HEK293 (cell line): ENCODE data around the gene IL12RB1.

Experiments used
- CTCF ChIA-PET: fragments of 350-600 bp; formaldehyde crosslinking; extraction: SDS; loops from one replicate; lab custom pipeline; 2021; ENCODE audit warnings: antibody characterized with exemption; lab: Yijun Ruan, JAX
- POLR2A ChIA-PET: fragments of 300-600 bp; formaldehyde crosslinking; extraction: SDS; loops from one replicate; lab custom pipeline; 2020; ENCODE audit warnings: antibody characterized with exemption, inconsistent platforms; lab: Yijun Ruan, JAX
- H3K27ac ChIP-seq: fragments of 200-500 bp; sonication (Bioruptor generic); 2 replicates; pipeline ENCODE4 v1.5.1; 2014; ENCODE audit warnings: low read depth, low read length, control low read depth, inconsistent platforms; ENCODE audit errors: extremely low read depth
- H3K36me3 ChIP-seq, 2 experiments: fragments of 200-500 bp in 1 of 2; sonication (Bioruptor generic) in 1 of 2; 1 replicate in 1 of 2; 2 replicates in 1 of 2; pipeline ENCODE4 v1.5.1; 2014 to 2017; ENCODE audit warnings: inconsistent platforms in 2 of 2, low read length in 2 of 2; ENCODE audit not compliant: control insufficient read depth in 2 of 2, insufficient read depth in 1 of 2
- H3K4me1 ChIP-seq: fragments of 200-500 bp; sonication (Bioruptor generic); 2 replicates; pipeline ENCODE4 v1.5.1; 2014; ENCODE audit warnings: mild to moderate bottlenecking, low read length, inconsistent platforms; ENCODE audit not compliant: control insufficient read depth, insufficient read depth
- H3K4me3 ChIP-seq: 2 replicates; pipeline ENCODE4 v1.5.1; 2011; ENCODE audit warnings: low read depth, mild to moderate bottlenecking, control low read depth, low read length, moderate library complexity
- H3K9me3 ChIP-seq: fragments of 200-500 bp; sonication (Bioruptor generic); 2 replicates; pipeline ENCODE4 v1.5.1; 2014; ENCODE audit warnings: low read depth, low read length, inconsistent platforms; ENCODE audit not compliant: control insufficient read depth, insufficient read depth
- EGR2 ChIP-seq: fragments of 450-650 bp; formaldehyde crosslinking; IDR thresholded peaks from 2 replicates; pipeline ENCODE4 v1.5.1; 2016; ENCODE audit warnings: low read depth, missing biosample characterization, missing genetic modification characterization
- ELK4 ChIP-seq: IDR thresholded peaks from 2 replicates; pipeline ENCODE4 v1.6.1; 2011; ENCODE audit warnings: mild to moderate bottlenecking, low read depth, low read length, borderline replicate concordance
- GFI1B ChIP-seq: fragments of 450-650 bp; formaldehyde crosslinking; IDR thresholded peaks from 2 replicates; pipeline ENCODE4 v1.5.1; 2016; ENCODE audit warnings: missing biosample characterization, missing genetic modification characterization
- GLI2 ChIP-seq: fragments of 450-650 bp; formaldehyde crosslinking; IDR thresholded peaks from 2 replicates; pipeline ENCODE4; 2017; ENCODE audit warnings: missing biosample characterization, missing genetic modification characterization, low read depth, borderline replicate concordance
- PATZ1 ChIP-seq: fragments of 450-650 bp; formaldehyde crosslinking; IDR thresholded peaks from 2 replicates; pipeline ENCODE4 v1.5.1; 2016; ENCODE audit warnings: missing biosample characterization, missing genetic modification characterization
- REPIN1 ChIP-seq: fragments of 450-650 bp; formaldehyde crosslinking; IDR thresholded peaks from 2 replicates; pipeline ENCODE4 v1.5.1; 2017; ENCODE audit warnings: missing biosample characterization, missing genetic modification characterization, low read depth
- TRIM28 ChIP-seq: IDR thresholded peaks from 2 replicates; pipeline ENCODE4 v1.6.1; 2011; ENCODE audit warnings: low read length, control low read depth, borderline replicate concordance
- ZBTB48 ChIP-seq: fragments of 450-650 bp; formaldehyde crosslinking; IDR thresholded peaks from 2 replicates; pipeline ENCODE4 v1.5.1; 2016; ENCODE audit warnings: missing biosample characterization, missing genetic modification characterization
- ZBTB8A ChIP-seq: fragments of 450-650 bp; formaldehyde crosslinking; IDR thresholded peaks from 2 replicates; pipeline ENCODE4 v1.5.1; 2016; ENCODE audit warnings: missing biosample characterization, missing genetic modification characterization
- ZEB2 ChIP-seq: fragments of 450-650 bp; formaldehyde crosslinking; IDR thresholded peaks from 2 replicates; pipeline ENCODE4 v1.5.1; 2016; ENCODE audit warnings: missing biosample characterization, missing genetic modification characterization
- ZFHX2 ChIP-seq: fragments of 450-650 bp; formaldehyde crosslinking; conservative IDR thresholded peaks from 2 replicates; pipeline ENCODE4 v1.5.1; 2016; ENCODE audit warnings: missing biosample characterization, missing genetic modification characterization
- ZIC2 ChIP-seq: fragments of 450-650 bp; formaldehyde crosslinking; IDR thresholded peaks from 2 replicates; pipeline ENCODE4 v1.5.1; 2016; ENCODE audit warnings: missing biosample characterization, missing genetic modification characterization
- ZNF148 ChIP-seq: fragments of 450-650 bp; formaldehyde crosslinking; IDR thresholded peaks from 2 replicates; pipeline ENCODE4 v1.5.0; 2017; ENCODE audit warnings: missing biosample characterization, missing genetic modification characterization, borderline replicate concordance
- ZNF157 ChIP-seq: fragments of 450-650 bp; formaldehyde crosslinking; IDR thresholded peaks from 2 replicates; pipeline ENCODE4 v1.5.1; 2016; ENCODE audit warnings: missing biosample characterization, missing genetic modification characterization
- ZNF214 ChIP-seq: fragments of 450-650 bp; formaldehyde crosslinking; IDR thresholded peaks from 2 replicates; pipeline ENCODE4 v1.5.1; 2017; ENCODE audit warnings: missing biosample characterization, mild to moderate bottlenecking, missing genetic modification characterization, borderline replicate concordance
- ZNF223 ChIP-seq: fragments of 450-650 bp; formaldehyde crosslinking; IDR thresholded peaks from 2 replicates; pipeline ENCODE4 v1.5.1; 2016; ENCODE audit warnings: missing biosample characterization, missing genetic modification characterization
- ZNF292 ChIP-seq: fragments of 450-650 bp; formaldehyde crosslinking; IDR thresholded peaks from 2 replicates; pipeline ENCODE4 v1.5.1; 2016; ENCODE audit warnings: low read depth, missing biosample characterization, missing genetic modification characterization, borderline replicate concordance
- ZNF350 ChIP-seq: fragments of 450-650 bp; formaldehyde crosslinking; IDR thresholded peaks from 2 replicates; pipeline ENCODE4 v1.5.0; 2017; ENCODE audit warnings: missing biosample characterization, mild to moderate bottlenecking, missing genetic modification characterization
- ZNF37A ChIP-seq: fragments of 450-650 bp; IDR thresholded peaks from 2 replicates; pipeline ENCODE4 v1.5.1; 2018; ENCODE audit warnings: missing biosample characterization, missing genetic modification characterization
- ZNF544 ChIP-seq: fragments of 450-650 bp; formaldehyde crosslinking; IDR thresholded peaks from 2 replicates; pipeline ENCODE4 v1.5.0; 2017; ENCODE audit warnings: missing biosample characterization, missing genetic modification characterization
- ZNF549 ChIP-seq: fragments of 450-650 bp; IDR thresholded peaks from 2 replicates; pipeline ENCODE4 v1.5.1; 2018; ENCODE audit warnings: missing biosample characterization, missing genetic modification characterization, mild to moderate bottlenecking, inconsistent platforms, moderate library complexity
- ZNF610 ChIP-seq: fragments of 450-650 bp; formaldehyde crosslinking; IDR thresholded peaks from 2 replicates; pipeline ENCODE4 v1.5.1; 2016; ENCODE audit warnings: missing biosample characterization, missing genetic modification characterization, borderline replicate concordance
- ZNF621 ChIP-seq: fragments of 450-650 bp; formaldehyde crosslinking; IDR thresholded peaks from 2 replicates; pipeline ENCODE4 v1.5.1; 2017; ENCODE audit warnings: missing biosample characterization, missing genetic modification characterization
- ZSCAN16 ChIP-seq: fragments of 450-650 bp; formaldehyde crosslinking; IDR thresholded peaks from 2 replicates; pipeline ENCODE4 v1.5.1; 2016; ENCODE audit warnings: missing biosample characterization, missing genetic modification characterization
- TF ChIP-seq, protein P1 (sequence below): fragments of 450-650 bp; formaldehyde crosslinking; IDR thresholded peaks from 2 replicates; pipeline ENCODE4 v1.5.1; 2016; ENCODE audit warnings: missing biosample characterization, missing genetic modification characterization

The IL12RB1 gene

GRCh38 chr19:18109733-18110608 is 23.2 kb upstream of the IL12RB1 start (continued):
- no peak for TF ChIP-seq ZNF148 (tag by site-specific recombination)
- no peak for TF ChIP-seq ZNF292
- TF ChIP-seq ZNF350 (tag by site-specific recombination): no peak
- no peak for TF ChIP-seq ZEB2 (tag by site-specific recombination)
- peak; percentile 96 for TF ChIP-seq ZSCAN16 (tag by site-specific recombination)
- TF ChIP-seq ZNF544 (tag by site-specific recombination): no peak
- TF ChIP-seq ZNF37A (tag by site-specific recombination): no peak
- TF ChIP-seq TRIM28: no peak
- no peak for TF ChIP-seq ZNF549
- TF ChIP-seq ZNF214: no peak
- TF ChIP-seq GFI1B: no peak
- no peak for TF ChIP-seq REPIN1 (tag by site-specific recombination)
- 0 out of 2 replicates have a peak, but pooled peaks have one; percentile 3 for TF ChIP-seq ZNF223 (tag by site-specific recombination)
- TF ChIP-seq GLI2: no peak
- no peak for TF ChIP-seq ELK4
- TF ChIP-seq ZNF157: no peak
- no peak for TF ChIP-seq ZNF621 (tag by site-specific recombination)

DNA sequence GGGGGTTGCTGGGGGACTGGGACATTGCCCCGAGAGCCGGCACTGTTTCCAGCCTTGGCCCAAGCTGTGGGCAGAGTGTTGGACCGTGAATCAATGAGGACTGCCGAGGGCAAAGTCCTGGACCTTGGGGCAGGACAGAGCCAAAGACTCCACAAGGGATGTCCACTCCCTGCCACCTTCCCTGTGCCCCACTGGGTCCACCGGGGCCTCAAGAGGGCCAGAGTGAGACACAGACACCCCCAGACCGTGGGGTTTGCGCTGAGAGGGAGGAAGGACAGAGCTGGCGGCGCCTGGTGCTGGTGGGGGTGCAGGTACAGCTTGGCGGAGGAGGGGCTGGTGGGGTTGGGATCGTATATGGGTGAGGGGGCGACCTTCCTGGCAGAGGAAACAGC is 22.6 kb upstream of the IL12RB1 start:
- CTCF ChIA-PET: interaction anchor here (0.7 to 5.1 kb wide), 4 partner anchors 46 to 145 kb away, joined by 3 to 52 read pairs (median 4); no protein-coding TSS in a partner anchor

More for the DNA sequence above, 22.6 kb upstream of the IL12RB1 start:
- Histone ChIP-seq H3K9me3 (no peaks in the 10 kb centered on the region), H3K4me1 (peaks cover 3% of the 10 kb centered on the region; the same call in 1 of the 2 replicates), H3K27ac (no peak overlapping the region), H3K4me3 (no peak overlapping the region; the same call in 1 of the 2 replicates), H3K36me3 (peaks cover 0 to 3% of the 10 kb centered on the region in 2 experiments; a peak in 1 of 3 replicates)
- POLR2A ChIA-PET: interaction anchor here (0.5 to 1.3 kb wide), 6 partner anchors 9 to 184 kb away, joined by 3 to 6 read pairs (median 3); partner anchors contain the start of genes JUND and MAST3
- TF ChIP-seq PATZ1 (tag by site-specific recombination): no peak; the same call in 1 of the 2 replicates
- TF ChIP-seq ZFHX2 (tag by site-specific recombination): 0 out of 2 replicates have a peak, but pooled peaks have one; percentile 16
- TF ChIP-seq, protein P1, sequence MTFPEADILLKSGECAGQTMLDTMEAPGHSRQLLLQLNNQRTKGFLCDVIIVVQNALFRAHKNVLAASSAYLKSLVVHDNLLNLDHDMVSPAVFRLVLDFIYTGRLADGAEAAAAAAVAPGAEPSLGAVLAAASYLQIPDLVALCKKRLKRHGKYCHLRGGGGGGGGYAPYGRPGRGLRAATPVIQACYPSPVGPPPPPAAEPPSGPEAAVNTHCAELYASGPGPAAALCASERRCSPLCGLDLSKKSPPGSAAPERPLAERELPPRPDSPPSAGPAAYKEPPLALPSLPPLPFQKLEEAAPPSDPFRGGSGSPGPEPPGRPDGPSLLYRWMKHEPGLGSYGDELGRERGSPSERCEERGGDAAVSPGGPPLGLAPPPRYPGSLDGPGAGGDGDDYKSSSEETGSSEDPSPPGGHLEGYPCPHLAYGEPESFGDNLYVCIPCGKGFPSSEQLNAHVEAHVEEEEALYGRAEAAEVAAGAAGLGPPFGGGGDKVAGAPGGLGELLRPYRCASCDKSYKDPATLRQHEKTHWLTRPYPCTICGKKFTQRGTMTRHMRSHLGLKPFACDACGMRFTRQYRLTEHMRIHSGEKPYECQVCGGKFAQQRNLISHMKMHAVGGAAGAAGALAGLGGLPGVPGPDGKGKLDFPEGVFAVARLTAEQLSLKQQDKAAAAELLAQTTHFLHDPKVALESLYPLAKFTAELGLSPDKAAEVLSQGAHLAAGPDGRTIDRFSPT (tag by site-specific recombination): peak; percentile 66
- peak; percentile 33; the same call in 1 of the 2 replicates for TF ChIP-seq ZBTB48
- TF ChIP-seq ZIC2: 0 out of 2 replicates have a peak, but pooled peaks have one; percentile 12
- 0 out of 2 replicates have a peak, but pooled peaks have one; percentile 57 for TF ChIP-seq ZNF223 (tag by site-specific recombination)
- TF ChIP-seq ZNF610: no peak
- 0 out of 2 replicates have a peak, but pooled peaks have one; percentile 46 for TF ChIP-seq EGR2
- TF ChIP-seq ZBTB8A (tag by site-specific recombination): no peak
